Neural progenitor cell (in vitro differentiated cells): ENCODE results near the gene BBS7.

ENCODE experiments used
- CTCF ChIP-seq: fragments of 200-600 bp; sonication (generic); IDR thresholded peaks from 2 replicates; pipeline ENCODE4 v1.5.1; 2017; ENCODE audit warnings: antibody characterized with exemption, mild to moderate bottlenecking
- EZH2 ChIP-seq: fragments of 200-600 bp; sonication (generic); IDR thresholded peaks from 2 replicates; pipeline ENCODE4 v1.6.1; 2017; ENCODE audit warnings: antibody characterized with exemption, mild to moderate bottlenecking, moderate library complexity

GRCh38 chr4:121822796-121823504, 47.3 kb downstream of the BBS7 start:
- TF ChIP-seq CTCF (peak; percentile 34), EZH2 (no peak)
